Left colon (tissue), 2 donors: Measurements from ENCODE around the gene CD164. TPM values are rescaled to one million over a fixed set of nuclear protein-coding genes. Genes with fewer than 3 reads are reported as not detected.
"Not testable (repeated sequence)": the region's sequence is repeated elsewhere in the genome, so short reads cannot be mapped to it uniquely, and the experiment has no call there.

ENCODE experiments used
- ATAC-seq: fragments of 200-7000 bp; cut with Tn5 transposase; one replicate; pipeline ENCODE4 v1.9.1; 2020; ENCODE audit warnings: mild to moderate bottlenecking, moderate library complexity
- DNase-seq, 2 donors: peaks; one replicate each; pipeline ENCODE4 v3.0.0-alpha.2; 2020
- intact Hi-C, 2 donors: fragments of 100-400 bp; cut with DNase I in 1 of 2; cut with micrococcal nuclease in 1 of 2; formaldehyde crosslinking; loops; one replicate each; pipeline versions ENCODE4 v1.11.2 to v1.14.0; 2022; cut with DNase I, micrococcal nuclease
- total RNA-seq, 2 donors: library from RNA; stranded (reverse); fragmentation: NEBNext Ultra II Directional; extraction: Animal tissue kit (Norgen Biotek cat#: 25700); gene quantifications; one replicate each; pipeline ENCODE4 v1.2.1, GENCODE V29; 2021
- donor health status: DM: no; HTN: no; CAD: no.
- donor health status: DM: yes; HTN: yes; CAD: no.

CD164 gene
- total RNA-seq, 2 donors from 2014 or later: 591 to 774 TPM

- no peak for DNase-seq
- ATAC-seq: peak; percentile 57
- intact Hi-C loops: no loop called here
These were observed 30.8 kb downstream of the CD164 start for GRCh38 chr6:109351231-109352130.

GRCh38 chr6:109349419-109349987, 32.8 kb downstream of the CD164 start:
- peak; percentile 52 to 79 for DNase-seq
- peak; percentile 77 for ATAC-seq
- intact Hi-C loops: no loop called here

GRCh38 chr6:109348226-109348625, 34.0 kb downstream of the CD164 start:
- DNase-seq (peak in 1 of 2 donors; percentile 38), ATAC-seq (no peak)
- intact Hi-C loops: no loop called here

- DNase-seq: peak; percentile 62 to 73
- ATAC-seq: peak; percentile 71
- intact Hi-C loops: no loop called here
These were observed 34.5 kb downstream of the CD164 start for GRCh38 chr6:109347779-109348178.

- no peak for DNase-seq
- ATAC-seq: no peak
- intact Hi-C loops: no loop called here
These were observed 36.3 kb downstream of the CD164 start for GRCh38 chr6:109345986-109346385.

GRCh38 chr6:109344226-109344625, 38.0 kb downstream of the CD164 start:
- intact Hi-C loops: no loop called here
- ATAC-seq (no peak), DNase-seq (no peak)

- intact Hi-C loops: no loop called here
- no peak for DNase-seq
- no peak for ATAC-seq
These were observed 38.7 kb downstream of the CD164 start for GRCh38 chr6:109343518-109343917.

GRCh38 chr6:109342911-109343310, 39.4 kb downstream of the CD164 start:
- no peak for ATAC-seq

GRCh38 chr6:109342506-109342905, 39.8 kb downstream of the CD164 start:
- intact Hi-C loops: no loop called here
- DNase-seq: peak in 1 of 2 donors; percentile 31
- peak; percentile 75 for ATAC-seq

More at GRCh38 chr6:109342911-109343310, 39.4 kb downstream of the CD164 start:
- no peak for DNase-seq
- intact Hi-C loops: no loop called here

GRCh38 chr6:109340811-109341210, 41.5 kb downstream of the CD164 start:
- intact Hi-C loops: no loop called here
- no peak for ATAC-seq
- no peak for DNase-seq

GRCh38 chr6:109339906-109340678, 42.2 kb downstream of the CD164 start:
- ATAC-seq (peak; percentile 38), DNase-seq (no peak)
- intact Hi-C loops: no loop called here

GRCh38 chr6:109336221-109336961, 45.9 kb downstream of the CD164 start:
- peak; percentile 82 for ATAC-seq
- intact Hi-C loops: no loop called here

GRCh38 chr6:109333870-109334269, 48.4 kb downstream of the CD164 start:
- DNase-seq, ATAC-seq, intact Hi-C loops: not testable (repeated sequence)

More at GRCh38 chr6:109336221-109336961, 45.9 kb downstream of the CD164 start:
- DNase-seq: peak; percentile 72 to 85

- peak; percentile 77 for ATAC-seq
- peak; percentile 60 to 78 for DNase-seq
- intact Hi-C loops: no loop called here
These were observed 49.5 kb downstream of the CD164 start for GRCh38 chr6:109332748-109333147.

- intact Hi-C loops: no loop called here
- ATAC-seq: no peak
- no peak for DNase-seq
These were observed 51.2 kb downstream of the CD164 start for GRCh38 chr6:109331081-109331480.

GRCh38 chr6:109330263-109330662, 52.0 kb downstream of the CD164 start:
- no peak for DNase-seq
- ATAC-seq: no peak
- intact Hi-C loops: no loop called here

GRCh38 chr6:109328629-109329028, 53.6 kb downstream of the CD164 start:
- no peak for ATAC-seq
- DNase-seq: no peak
- intact Hi-C loops: no loop called here

GRCh38 chr6:109327959-109328358, 54.3 kb downstream of the CD164 start:
- ATAC-seq: no peak
- no peak for DNase-seq
- intact Hi-C loops: no loop called here

- intact Hi-C loops: no loop called here
- ATAC-seq (no peak), DNase-seq (no peak)
These were observed 54.8 kb downstream of the CD164 start for GRCh38 chr6:109327491-109327890.
